GM23248 (cell line): Measurements from ENCODE around the gene RFT1.

Experiments used
- EZH2 ChIP-seq: fragments of 200-600 bp; sonication (generic); IDR thresholded peaks from 2 replicates; pipeline ENCODE4 v1.6.1; 2018; ENCODE audit warnings: antibody characterized with exemption, mild to moderate bottlenecking; ENCODE audit not compliant: insufficient read depth, poor library complexity, severe bottlenecking
- EZH2phosphoT487 ChIP-seq: fragments of 200-600 bp; sonication (generic); IDR thresholded peaks from 2 replicates; pipeline ENCODE4 v1.6.1; 2018; ENCODE audit warnings: antibody characterized with exemption, moderate library complexity, mild to moderate bottlenecking, low read depth; ENCODE audit not compliant: insufficient read depth

DNA sequence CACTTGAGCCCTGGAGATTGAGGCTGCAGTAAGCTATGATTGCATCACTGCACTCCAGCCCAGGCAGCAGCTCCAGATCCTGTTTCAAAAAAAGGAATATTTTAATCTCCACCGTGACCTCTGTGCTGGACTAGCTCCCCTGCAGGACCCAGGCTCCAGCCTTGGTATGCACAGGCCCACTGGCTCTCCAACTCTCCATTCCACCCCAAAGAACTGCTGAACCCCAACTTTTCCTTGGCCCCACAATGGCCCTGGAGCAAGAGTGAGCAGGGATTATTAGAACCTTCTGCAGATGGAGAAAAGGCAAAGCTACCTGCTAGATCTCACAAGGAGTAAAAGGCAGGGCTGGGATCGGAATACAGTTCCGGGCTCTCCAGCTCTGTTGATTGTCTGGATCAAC, 51.6 kb downstream of the RFT1 start:
- TF ChIP-seq EZH2 (no peak), EZH2phosphoT487 (no peak)
